Prostate gland (tissue), 2 donors: ENCODE measurements around the gene PTPN14. TPM values are rescaled to one million over a fixed set of nuclear protein-coding genes. Genes with fewer than 3 reads are reported as not detected.
"Not testable (repeated sequence)": the region's sequence is repeated elsewhere in the genome, so short reads cannot be mapped to it uniquely, and the experiment has no call there.

Experiments
- DNase-seq: peaks from one replicate; pipeline ENCODE4 v3.0.0-alpha.2; 2019; ENCODE audit warnings: low spot score
- H3K27ac ChIP-seq, 2 donors: fragments of 200-600 bp; sonication (generic); 2 replicates each; pipeline ENCODE4 v1.5.1; 2017 to 2019
- H3K27me3 ChIP-seq: fragments of 200-600 bp; sonication (generic); replicated peaks from 2 replicates; pipeline ENCODE4 v1.5.1; 2019; ENCODE audit not compliant: insufficient read depth
- H3K36me3 ChIP-seq, 2 donors: fragments of 200-600 bp; sonication (generic); 1 replicate in 1 of 2; 2 replicates in 1 of 2; pipeline versions ENCODE4 v1.5.1 to v1.8.1; 2017 to 2019
- H3K4me1 ChIP-seq: fragments of 200-600 bp; sonication (generic); replicated peaks from 2 replicates; pipeline ENCODE4 v1.5.1; 2019
- H3K4me3 ChIP-seq, 2 donors: fragments of 200-600 bp; sonication (generic); 2 replicates each; pipeline ENCODE4 v1.5.1; 2017 to 2019
- H3K9me3 ChIP-seq: fragments of 200-600 bp; sonication (generic); 2 replicates; pipeline ENCODE4 v1.5.1; 2017
- POLR2A ChIP-seq: fragments of 450-650 bp; IDR thresholded peaks from one replicate; pipeline ENCODE4 v1.6.1; 2016; ENCODE audit warnings: antibody characterized with exemption, mild to moderate bottlenecking
- POLR2AphosphoS5 ChIP-seq: sonication (generic); formaldehyde crosslinking; IDR thresholded peaks from one replicate; pipeline ENCODE4 v1.6.1; 2017; ENCODE audit warnings: antibody characterized with exemption
- WGBS: methylation state at CpG from one replicate; pipeline ENCODE4 v1.1.5; 2018; 5-methylcytosine and 5-hydroxymethylcytosine counted together
- intact Hi-C: fragments of 100-400 bp; cut with DNase I; formaldehyde crosslinking; loops from one replicate; pipeline ENCODE4 v1.14.2; 2022
- total RNA-seq, 2 donors: library from RNA; depleted of rRNA; stranded (reverse); fragments of >200 nt; gene quantifications; one replicate each; pipeline ENCODE4 v1.1.0, GENCODE V29; 2016
- TF ChIP-seq, protein P1 (sequence below), 4 experiments: fragments of 200-600 bp in 2 of 4; fragments of 450-650 bp in 2 of 4; sonication (generic) in 2 of 4; IDR thresholded peaks; 1 replicate in 3 of 4; 2 replicates in 1 of 4; pipeline ENCODE4 v1.5.1; 2016 to 2019; ENCODE audit warnings: antibody characterized with exemption in 4 of 4, mild to moderate bottlenecking in 2 of 4, moderate library complexity in 2 of 4

Gene PTPN14
- total RNA-seq, 2 donors from 2014 or later, result 36.6 to 54.0 TPM

DNA sequence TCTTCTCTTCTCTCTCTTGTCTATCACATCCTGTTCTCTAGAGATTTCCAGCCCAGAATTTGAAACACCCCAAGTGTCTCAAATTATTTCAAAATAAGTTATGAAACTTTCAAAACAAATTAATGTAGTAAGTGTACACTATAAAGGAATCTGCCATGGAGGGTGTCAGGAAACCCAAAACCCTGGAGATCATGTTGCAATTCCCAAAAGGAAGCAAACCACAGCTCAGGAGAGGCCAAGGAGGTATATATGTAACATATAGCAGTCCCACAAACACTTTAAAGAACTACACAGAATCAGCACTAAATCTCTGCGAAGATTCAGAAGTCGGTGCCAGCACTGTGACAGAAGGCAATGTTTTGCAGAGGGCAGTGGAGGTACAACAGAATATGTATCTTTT, 26.6 kb downstream of the PTPN14 start:
- no peaks in the 10 kb centered on the region for H3K4me1 ChIP-seq
- WGBS, result 50% methylated on average over 2 of the region's 2 CpGs
- no peak overlapping the region for H3K27ac ChIP-seq
- H3K27me3 ChIP-seq, result no peaks in the 10 kb centered on the region
- H3K36me3 ChIP-seq, result no peaks in the 10 kb centered on the region
- intact Hi-C loops, result no loop called here
- no peak overlapping the region for H3K4me3 ChIP-seq
- DNase-seq, result no peak
- no peaks in the 10 kb centered on the region for H3K9me3 ChIP-seq
- no peak for TF ChIP-seq POLR2A
- no peak for TF ChIP-seq POLR2AphosphoS5
- TF ChIP-seq, protein P1, sequence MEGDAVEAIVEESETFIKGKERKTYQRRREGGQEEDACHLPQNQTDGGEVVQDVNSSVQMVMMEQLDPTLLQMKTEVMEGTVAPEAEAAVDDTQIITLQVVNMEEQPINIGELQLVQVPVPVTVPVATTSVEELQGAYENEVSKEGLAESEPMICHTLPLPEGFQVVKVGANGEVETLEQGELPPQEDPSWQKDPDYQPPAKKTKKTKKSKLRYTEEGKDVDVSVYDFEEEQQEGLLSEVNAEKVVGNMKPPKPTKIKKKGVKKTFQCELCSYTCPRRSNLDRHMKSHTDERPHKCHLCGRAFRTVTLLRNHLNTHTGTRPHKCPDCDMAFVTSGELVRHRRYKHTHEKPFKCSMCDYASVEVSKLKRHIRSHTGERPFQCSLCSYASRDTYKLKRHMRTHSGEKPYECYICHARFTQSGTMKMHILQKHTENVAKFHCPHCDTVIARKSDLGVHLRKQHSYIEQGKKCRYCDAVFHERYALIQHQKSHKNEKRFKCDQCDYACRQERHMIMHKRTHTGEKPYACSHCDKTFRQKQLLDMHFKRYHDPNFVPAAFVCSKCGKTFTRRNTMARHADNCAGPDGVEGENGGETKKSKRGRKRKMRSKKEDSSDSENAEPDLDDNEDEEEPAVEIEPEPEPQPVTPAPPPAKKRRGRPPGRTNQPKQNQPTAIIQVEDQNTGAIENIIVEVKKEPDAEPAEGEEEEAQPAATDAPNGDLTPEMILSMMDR (IDR thresholded peaks at IDR 0.05), result no peak

DNA sequence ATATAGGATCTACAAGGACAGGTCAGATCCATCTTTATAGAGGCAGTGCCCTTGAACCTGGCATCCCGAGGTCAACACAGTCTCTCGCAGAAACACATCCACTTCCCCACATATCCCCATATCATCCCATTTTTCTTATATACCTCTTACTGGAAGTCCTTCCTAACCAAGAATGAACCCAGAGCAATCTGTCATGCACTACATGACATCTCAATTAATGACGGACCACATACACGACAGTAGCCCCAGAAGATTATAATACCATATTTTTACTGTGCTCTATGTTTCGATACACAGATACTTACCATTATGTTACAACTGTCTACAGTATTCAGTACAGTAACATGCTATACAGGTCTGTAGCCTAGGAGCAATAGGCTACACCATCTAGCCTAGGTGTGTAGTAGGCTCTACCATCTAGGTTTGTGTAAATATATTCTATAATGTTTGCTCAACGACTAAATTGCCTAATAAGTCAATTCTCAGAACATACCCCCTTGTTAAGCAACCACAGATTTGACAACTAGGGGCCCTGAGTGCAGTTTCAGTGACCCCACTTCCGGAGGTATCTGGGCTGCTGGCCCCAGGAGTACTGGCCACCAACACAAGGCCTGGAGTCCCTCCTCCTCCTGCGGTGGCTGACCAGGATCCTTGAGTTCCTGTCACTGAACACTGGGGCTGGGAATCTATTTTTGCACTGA, 28.1 kb downstream of the PTPN14 start:
- no peaks in the 10 kb centered on the region for H3K9me3 ChIP-seq
- no peaks in the 10 kb centered on the region for H3K27me3 ChIP-seq
- TF ChIP-seq POLR2A, result no peak
- no peak for TF ChIP-seq POLR2AphosphoS5
- TF ChIP-seq, protein P1 (IDR thresholded peaks at IDR 0.05), result no peak
- no peak overlapping the region for H3K4me3 ChIP-seq
- no peak overlapping the region for H3K27ac ChIP-seq
- WGBS, result 88% methylated on average over 8 of the region's 8 CpGs
- intact Hi-C loops, result no loop called here
- H3K36me3 ChIP-seq, result no peaks in the 10 kb centered on the region
- H3K4me1 ChIP-seq, result no peaks in the 10 kb centered on the region
- DNase-seq, result no peak

DNA sequence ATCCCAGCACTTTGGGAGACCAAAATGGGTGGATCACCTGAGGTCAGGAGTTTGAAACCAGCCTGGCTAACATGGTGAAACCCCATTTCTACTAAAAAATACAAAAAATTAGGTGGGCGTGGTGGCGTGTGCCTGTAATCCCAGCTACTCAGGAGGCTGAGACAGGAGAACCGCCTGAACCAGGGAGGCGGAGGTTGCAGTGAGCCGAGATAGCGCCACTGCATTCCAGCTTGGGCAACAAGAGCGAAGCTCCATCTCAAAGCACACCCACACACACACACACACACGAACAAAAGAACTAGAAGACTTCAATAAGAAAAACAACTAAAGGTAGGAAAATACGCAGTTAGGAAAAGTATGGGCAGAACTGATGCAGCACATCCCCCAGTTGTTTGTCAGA, 29.9 kb downstream of the PTPN14 start:
- 94% methylated on average over 9 of the region's 9 CpGs for WGBS
- H3K4me3 ChIP-seq, H3K27me3 ChIP-seq, intact Hi-C loops, H3K36me3 ChIP-seq, H3K27ac ChIP-seq, H3K4me1 ChIP-seq, H3K9me3 ChIP-seq, DNase-seq: not testable (repeated sequence)

DNA sequence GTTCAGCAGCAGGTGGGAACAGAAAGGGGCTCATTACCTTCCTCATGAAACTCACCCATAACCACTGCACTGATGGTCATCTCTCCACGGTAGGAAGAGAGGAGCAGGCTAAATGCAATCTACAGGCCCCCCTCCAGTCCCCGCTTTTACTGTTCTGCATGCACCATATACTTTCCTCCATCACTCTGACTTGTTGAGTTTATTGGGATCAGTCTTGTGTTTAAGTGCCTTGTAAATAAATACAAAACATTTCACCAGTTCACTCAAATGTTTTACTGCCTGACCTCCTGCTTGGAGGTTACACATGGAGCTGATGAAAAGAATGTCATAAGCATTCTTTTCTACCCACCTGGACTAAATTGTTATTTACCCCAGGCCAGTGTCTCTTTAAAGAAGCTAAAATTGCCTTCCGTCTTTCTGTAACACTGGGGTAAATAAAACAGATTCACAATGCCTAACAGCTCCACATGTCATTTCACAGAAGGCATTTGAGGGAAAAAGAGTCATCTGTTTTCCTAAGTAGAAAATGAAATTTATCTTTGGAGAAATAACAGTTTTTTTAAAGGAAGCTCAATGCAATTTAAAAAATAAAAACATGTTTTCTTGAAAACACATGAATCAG, 30.7 kb downstream of the PTPN14 start:
- H3K27ac ChIP-seq, result no peak overlapping the region
- H3K36me3 ChIP-seq, result no peaks in the 10 kb centered on the region
- intact Hi-C loops, result no loop called here
- no peaks in the 10 kb centered on the region for H3K4me1 ChIP-seq
- no peak for TF ChIP-seq POLR2A
- no peak for TF ChIP-seq POLR2AphosphoS5
- TF ChIP-seq, protein P1 (IDR thresholded peaks at IDR 0.05), result no peak
- H3K4me3 ChIP-seq, result no peak overlapping the region
- no peaks in the 10 kb centered on the region for H3K27me3 ChIP-seq
- no peaks in the 10 kb centered on the region for H3K9me3 ChIP-seq
- no peak for DNase-seq
- 58% methylated on average over 3 of the region's 3 CpGs for WGBS

DNA sequence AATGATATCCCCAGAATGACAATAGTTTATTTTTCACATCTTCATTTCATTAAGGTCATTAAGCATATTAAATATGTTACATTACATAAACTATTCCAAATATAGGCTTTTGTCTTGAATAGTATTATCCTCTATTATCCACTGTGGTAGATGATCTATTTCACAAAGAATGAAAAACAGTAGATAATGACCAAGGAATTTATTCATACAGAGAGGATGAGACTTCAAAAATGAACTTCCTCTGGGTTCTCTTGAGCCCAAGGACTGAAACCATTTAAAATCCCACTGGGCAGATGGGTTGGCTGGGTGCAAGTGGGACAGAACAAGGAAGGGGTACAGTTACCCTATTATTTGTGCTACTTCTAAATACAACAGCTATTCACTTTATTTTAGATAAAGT, 33.0 kb downstream of the PTPN14 start:
- no peaks in the 10 kb centered on the region for H3K27me3 ChIP-seq
- intact Hi-C loops, result no loop called here
- H3K9me3 ChIP-seq, result no peaks in the 10 kb centered on the region
- no peaks in the 10 kb centered on the region for H3K4me1 ChIP-seq
- TF ChIP-seq, protein P1 (IDR thresholded peaks at IDR 0.05), result no peak
- no peak for TF ChIP-seq POLR2A
- TF ChIP-seq POLR2AphosphoS5, result no peak
- H3K4me3 ChIP-seq, result no peak overlapping the region
- H3K36me3 ChIP-seq, result no peaks in the 10 kb centered on the region
- no peak for DNase-seq
- H3K27ac ChIP-seq, result no peak overlapping the region
